Esophagus muscularis mucosa (tissue), 4 donors: ENCODE results near the gene NKPD1. TPM values are rescaled to one million over a fixed set of nuclear protein-coding genes. Genes with fewer than 3 reads are reported as not detected.

ENCODE experiments used
- DNase-seq: peaks from one replicate; pipeline ENCODE4 v3.0.0-alpha.2; 2017; ENCODE audit errors: extremely low spot score
- H3K27ac ChIP-seq, 4 donors: fragments of 200-600 bp; sonication (generic); replicated peaks in 1 of 4; 1 replicate in 3 of 4; 2 replicates in 1 of 4; pipeline ENCODE4 v1.5.1; 2016 to 2019; ENCODE audit warnings: mild to moderate bottlenecking in 1 of 4
- H3K27me3 ChIP-seq, 4 donors: fragments of 200-600 bp; sonication (generic); one replicate each; pipeline versions ENCODE4 v1.5.1 to v1.6.0; 2016 to 2019
- H3K36me3 ChIP-seq, 4 donors: fragments of 200-600 bp; sonication (generic); one replicate each; pipeline ENCODE4 v1.5.1; 2016 to 2019
- H3K4me1 ChIP-seq, 4 donors: fragments of 200-600 bp; sonication (generic); one replicate each; pipeline ENCODE4 v1.5.1; 2016 to 2019
- H3K4me3 ChIP-seq, 4 donors: fragments of 200-600 bp; sonication (generic); 1 replicate in 2 of 4; 2 replicates in 2 of 4; pipeline ENCODE4 v1.5.1; 2016 to 2019; ENCODE audit warnings: mild to moderate bottlenecking in 4 of 4, moderate library complexity in 1 of 4
- H3K9me3 ChIP-seq, 4 donors: fragments of 200-600 bp; sonication (generic); 1 replicate in 3 of 4; 2 replicates in 1 of 4; pipeline ENCODE4 v1.5.1; 2016 to 2019
- EP300 ChIP-seq: sonication (generic); formaldehyde crosslinking; IDR thresholded peaks from one replicate; pipeline ENCODE4 v1.6.1; 2017; ENCODE audit warnings: antibody characterized with exemption
- POLR2A ChIP-seq: fragments of 450-650 bp; IDR thresholded peaks from one replicate; pipeline ENCODE4 v1.6.1; 2017; ENCODE audit warnings: antibody characterized with exemption, moderate library complexity, mild to moderate bottlenecking, low read depth
- POLR2AphosphoS5 ChIP-seq, 2 donors: sonication (generic); formaldehyde crosslinking; IDR thresholded peaks; one replicate each; pipeline ENCODE4 v1.6.1; 2017; ENCODE audit warnings: antibody characterized with exemption in 2 of 2
- WGBS: methylation state at CpG from one replicate; pipeline ENCODE4 v1.1.5; 2018; 5-methylcytosine and 5-hydroxymethylcytosine counted together
- intact Hi-C: fragments of 100-400 bp; cut with DNase I; formaldehyde crosslinking; loops from one replicate; pipeline ENCODE4 v1.15.1; 2023
- total RNA-seq, 4 donors: library from RNA; depleted of rRNA; stranded (reverse); fragments of >200 nt; gene quantifications; one replicate each; pipeline versions ENCODE4 v1.1.0 to v1.2.1, GENCODE V29; 2016
- TF ChIP-seq, protein P1 (sequence below), 3 experiments: fragments of 200-600 bp in 2 of 3; fragments of 450-650 bp in 1 of 3; sonication (generic) in 2 of 3; IDR thresholded peaks; one replicate each; pipeline ENCODE4 v1.5.1; 2017 to 2019; ENCODE audit warnings: antibody characterized with exemption in 3 of 3, mild to moderate bottlenecking in 2 of 3, moderate library complexity in 1 of 3

The NKPD1 gene
- total RNA-seq, 4 donors from 2014 or later: 0.26 TPM; not detected in 3

GRCh38 chr19:45187421-45188100, 26.8 kb upstream of the NKPD1 start:
- Histone ChIP-seq H3K9me3 (no peaks in the 10 kb centered on the region), H3K4me1 (peaks cover 0 to 4% (median 1%) of the 10 kb centered on the region in 4 donors), H3K27me3 (no peaks in the 10 kb centered on the region), H3K4me3 (no peak overlapping the region), H3K27ac (no peak overlapping the region), H3K36me3 (no peaks in the 10 kb centered on the region)
- TF ChIP-seq, protein P1, sequence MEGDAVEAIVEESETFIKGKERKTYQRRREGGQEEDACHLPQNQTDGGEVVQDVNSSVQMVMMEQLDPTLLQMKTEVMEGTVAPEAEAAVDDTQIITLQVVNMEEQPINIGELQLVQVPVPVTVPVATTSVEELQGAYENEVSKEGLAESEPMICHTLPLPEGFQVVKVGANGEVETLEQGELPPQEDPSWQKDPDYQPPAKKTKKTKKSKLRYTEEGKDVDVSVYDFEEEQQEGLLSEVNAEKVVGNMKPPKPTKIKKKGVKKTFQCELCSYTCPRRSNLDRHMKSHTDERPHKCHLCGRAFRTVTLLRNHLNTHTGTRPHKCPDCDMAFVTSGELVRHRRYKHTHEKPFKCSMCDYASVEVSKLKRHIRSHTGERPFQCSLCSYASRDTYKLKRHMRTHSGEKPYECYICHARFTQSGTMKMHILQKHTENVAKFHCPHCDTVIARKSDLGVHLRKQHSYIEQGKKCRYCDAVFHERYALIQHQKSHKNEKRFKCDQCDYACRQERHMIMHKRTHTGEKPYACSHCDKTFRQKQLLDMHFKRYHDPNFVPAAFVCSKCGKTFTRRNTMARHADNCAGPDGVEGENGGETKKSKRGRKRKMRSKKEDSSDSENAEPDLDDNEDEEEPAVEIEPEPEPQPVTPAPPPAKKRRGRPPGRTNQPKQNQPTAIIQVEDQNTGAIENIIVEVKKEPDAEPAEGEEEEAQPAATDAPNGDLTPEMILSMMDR (IDR thresholded peaks at IDR 0.05): peak; percentile 29 to 54 (median 36)
- TF ChIP-seq EP300: no peak
- no peak for TF ChIP-seq POLR2AphosphoS5 (IDR thresholded peaks at IDR 0.05)
- intact Hi-C loops: no loop called here
- no peak for DNase-seq
- 40% methylated on average over 9 of the region's 12 CpGs for WGBS

- intact Hi-C loops: no loop called here
- no peak overlapping the region for H3K27ac ChIP-seq
- TF ChIP-seq POLR2AphosphoS5 (IDR thresholded peaks at IDR 0.05): no peak
- TF ChIP-seq EP300: no peak
- TF ChIP-seq, protein P1 (IDR thresholded peaks at IDR 0.05): no peak
- no peak for TF ChIP-seq POLR2A
- H3K4me1 ChIP-seq: peaks cover 0 to 9% (median 4%) of the 10 kb centered on the region in 4 donors
- no peak for DNase-seq
- peaks cover 0 to 6% (median under 1%) of the 10 kb centered on the region in 4 donors for H3K36me3 ChIP-seq
- H3K4me3 ChIP-seq: no peak overlapping the region
- H3K9me3 ChIP-seq: no peaks in the 10 kb centered on the region
- WGBS: 90% methylated on average over 11 of the region's 12 CpGs
- no peaks in the 10 kb centered on the region for H3K27me3 ChIP-seq
These were observed 25.9 kb upstream of the NKPD1 start for GRCh38 chr19:45186509-45187334.

DNA sequence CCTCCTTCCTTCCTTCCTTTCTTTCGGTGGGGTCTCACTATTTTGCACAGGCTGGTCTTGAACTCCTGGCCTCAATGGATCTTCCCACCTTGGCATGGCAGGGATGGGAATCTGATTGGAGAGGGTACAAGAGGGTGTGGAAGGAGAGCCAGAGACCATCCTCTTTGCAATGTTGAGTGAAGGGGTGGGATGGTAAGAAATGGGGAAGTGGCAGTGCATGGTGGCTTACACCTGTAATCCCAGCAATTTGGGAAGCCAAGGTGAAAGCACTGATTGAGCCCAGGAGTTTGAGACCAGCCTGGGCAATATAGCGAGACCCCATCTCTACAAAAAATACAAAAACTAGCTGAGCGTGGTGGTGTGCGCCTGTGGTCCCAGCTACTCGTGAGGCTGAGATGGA, 23.3 kb upstream of the NKPD1 start:
- no peak overlapping the region for H3K4me3 ChIP-seq
- H3K36me3 ChIP-seq: peaks cover 0 to 17% (median 4%) of the 10 kb centered on the region in 4 donors
- no peaks in the 10 kb centered on the region for H3K9me3 ChIP-seq
- no peaks in the 10 kb centered on the region for H3K27me3 ChIP-seq
- no peak for DNase-seq
- no peak overlapping the region for H3K27ac ChIP-seq
- H3K4me1 ChIP-seq: peaks cover 17 to 35% (median 30%) of the 10 kb centered on the region in 4 donors
- no peak for TF ChIP-seq EP300
- TF ChIP-seq, protein P1 (IDR thresholded peaks at IDR 0.05): no peak
- 94% methylated on average over 5 of the region's 5 CpGs for WGBS
- intact Hi-C loops: no loop called here

GRCh38 chr19:45182758-45183157, 22.0 kb upstream of the NKPD1 start:
- no peaks in the 10 kb centered on the region for H3K9me3 ChIP-seq
- 86% methylated on average over 4 of the region's 4 CpGs for WGBS
- peaks cover 0 to 17% (median 4%) of the 10 kb centered on the region in 4 donors for H3K36me3 ChIP-seq
- intact Hi-C loops: no loop called here
- no peak overlapping the region for H3K27ac ChIP-seq
- H3K4me1 ChIP-seq: peaks cover 17 to 39% (median 31%) of the 10 kb centered on the region in 4 donors
- no peak overlapping the region for H3K4me3 ChIP-seq
- TF ChIP-seq EP300 (no peak), POLR2A (no peak), POLR2AphosphoS5 (IDR thresholded peaks at IDR 0.05) (no peak)
- TF ChIP-seq, protein P1 (IDR thresholded peaks at IDR 0.05): no peak
- no peaks in the 10 kb centered on the region for H3K27me3 ChIP-seq
- no peak for DNase-seq
